ENCODE results near the gene OR51V1. TPM values are rescaled to one million over a fixed set of nuclear protein-coding genes. Genes with fewer than 3 reads are reported as not detected.

OR51V1 gene
- total RNA-seq, 8 experiments from 2014 or later: 0.37 to 0.85 (median 0.46) TPM; not detected in 5

Other genes with a start within 250 kb of the OR51V1 start
- gene OR51A2, start 245.0 kb downstream of the OR51V1 start, total RNA-seq: under 1 TPM in 3 of 8 experiments, not detected in 5; 0.33 to 0.37 (median 0.36) TPM
- 1 to 10 TPM in 1 of 8 experiments, under 1 TPM in 5, not detected in 2; 0.08 to 1.2 (median 0.22) TPM for gene OR51L1, start 205.8 kb downstream of the OR51V1 start, total RNA-seq
- 1 to 10 TPM in 1 of 8 experiments, not detected in 7; 3.1 TPM for gene OR52J3, start 154.2 kb downstream of the OR51V1 start, total RNA-seq
- gene OR52E2, start 141.1 kb downstream of the OR51V1 start, total RNA-seq: 1 to 10 TPM in 1 of 8 experiments, under 1 TPM in 2, not detected in 5; 0.43 to 2.3 (median 0.45) TPM
- gene OR52E1, start 131.1 kb downstream of the OR51V1 start, total RNA-seq: 1 to 10 TPM in 1 of 8 experiments, under 1 TPM in 1, not detected in 6; 0.52 to 2.6 TPM
- 1 to 10 TPM in 1 of 8 experiments, under 1 TPM in 5, not detected in 2; 0.04 to 1.6 (median 0.18) TPM for gene OR52A5, start 62.3 kb downstream of the OR51V1 start, total RNA-seq
- gene OR52A1, start 45.9 kb downstream of the OR51V1 start, total RNA-seq: under 1 TPM in 7 of 8 experiments, not detected in 1; under 0.01 to 0.56 (median 0.05) TPM
- gene HBB, start 26.4 kb upstream of the OR51V1 start, total RNA-seq: under 1 TPM in 1 of 8 experiments, not detected in 7; 0.71 TPM
- under 1 TPM in 1 of 8 experiments, not detected in 7; 0.46 TPM for gene HBD, start 33.8 kb upstream of the OR51V1 start, total RNA-seq
- gene HBG1, start 49.2 kb upstream of the OR51V1 start, total RNA-seq: under 1 TPM in 1 of 8 experiments, not detected in 7; 0.25 TPM
- not detected for gene HBG2, start 54.1 kb upstream of the OR51V1 start, total RNA-seq
- gene HBE1, start 69.3 kb upstream of the OR51V1 start, total RNA-seq: under 1 TPM in 1 of 8 experiments, not detected in 7; 0.50 TPM
- under 1 TPM in 3 of 8 experiments, not detected in 5; 0.52 to 0.90 (median 0.61) TPM for gene OR51B4, start 101.3 kb upstream of the OR51V1 start, total RNA-seq
- gene OR51B2, start 123.6 kb upstream of the OR51V1 start, total RNA-seq: under 1 TPM in 2 of 8 experiments, not detected in 6; 0.23 to 0.36 TPM
- under 1 TPM in 6 of 8 experiments, not detected in 2; 0.25 to 0.92 (median 0.51) TPM for gene OR51B5, start 142.8 kb upstream of the OR51V1 start, total RNA-seq
- gene OR51B6, start 150.8 kb upstream of the OR51V1 start, total RNA-seq: under 1 TPM in 4 of 8 experiments, not detected in 4; 0.21 to 0.55 (median 0.32) TPM
- gene OR51M1, start 183.1 kb upstream of the OR51V1 start, total RNA-seq: under 1 TPM in 7 of 8 experiments, not detected in 1; 0.05 to 0.66 (median 0.20) TPM
- gene OR51Q1, start 221.4 kb upstream of the OR51V1 start, total RNA-seq: 1 to 10 TPM in 1 of 8 experiments, under 1 TPM in 4, not detected in 3; 0.11 to 1.2 (median 0.46) TPM
- gene OR51I1, start 240.8 kb upstream of the OR51V1 start, total RNA-seq: under 1 TPM in 4 of 8 experiments, not detected in 4; 0.16 to 0.66 (median 0.49) TPM
- gene OR51I2, start 248.6 kb upstream of the OR51V1 start, total RNA-seq: under 1 TPM in 6 of 8 experiments, not detected in 2; 0.11 to 0.47 (median 0.16) TPM

All from motor neuron (in vitro differentiated cells).